GM19193 (cell line): Measurements from ENCODE around the gene SSC4D.
A peak's percentile ranks its signal among the peaks of the same experiment; 100 is the strongest.

Source experiments
- POLR2A ChIP-seq: IDR thresholded peaks from 4 replicates; pipeline ENCODE4 v1.6.1; 2011; ENCODE audit not compliant: insufficient read depth, insufficient read length; ENCODE audit errors: extremely low read depth

Gene SSC4D

DNA sequence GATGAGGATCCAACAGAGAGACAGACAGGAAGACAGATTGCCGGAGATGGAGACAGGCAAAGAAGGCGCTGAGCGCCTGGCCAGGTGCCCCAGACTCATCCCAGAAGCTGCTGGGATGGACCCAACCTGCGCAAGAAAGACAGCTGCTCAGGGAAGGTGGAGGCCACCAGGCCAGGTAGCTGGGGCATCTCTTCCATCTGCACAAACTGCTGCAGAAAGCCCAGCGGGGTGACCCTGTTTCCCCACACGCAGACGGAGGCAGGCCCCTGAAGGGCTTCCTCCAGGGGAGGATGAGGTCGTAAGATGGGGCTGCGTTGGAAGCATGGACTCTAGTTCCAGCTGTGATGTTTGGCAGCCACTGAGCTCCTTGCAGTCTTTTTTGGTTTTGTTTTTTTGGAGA lies 34.2 kb downstream of the SSC4D start:
- no peak for TF ChIP-seq POLR2A

DNA sequence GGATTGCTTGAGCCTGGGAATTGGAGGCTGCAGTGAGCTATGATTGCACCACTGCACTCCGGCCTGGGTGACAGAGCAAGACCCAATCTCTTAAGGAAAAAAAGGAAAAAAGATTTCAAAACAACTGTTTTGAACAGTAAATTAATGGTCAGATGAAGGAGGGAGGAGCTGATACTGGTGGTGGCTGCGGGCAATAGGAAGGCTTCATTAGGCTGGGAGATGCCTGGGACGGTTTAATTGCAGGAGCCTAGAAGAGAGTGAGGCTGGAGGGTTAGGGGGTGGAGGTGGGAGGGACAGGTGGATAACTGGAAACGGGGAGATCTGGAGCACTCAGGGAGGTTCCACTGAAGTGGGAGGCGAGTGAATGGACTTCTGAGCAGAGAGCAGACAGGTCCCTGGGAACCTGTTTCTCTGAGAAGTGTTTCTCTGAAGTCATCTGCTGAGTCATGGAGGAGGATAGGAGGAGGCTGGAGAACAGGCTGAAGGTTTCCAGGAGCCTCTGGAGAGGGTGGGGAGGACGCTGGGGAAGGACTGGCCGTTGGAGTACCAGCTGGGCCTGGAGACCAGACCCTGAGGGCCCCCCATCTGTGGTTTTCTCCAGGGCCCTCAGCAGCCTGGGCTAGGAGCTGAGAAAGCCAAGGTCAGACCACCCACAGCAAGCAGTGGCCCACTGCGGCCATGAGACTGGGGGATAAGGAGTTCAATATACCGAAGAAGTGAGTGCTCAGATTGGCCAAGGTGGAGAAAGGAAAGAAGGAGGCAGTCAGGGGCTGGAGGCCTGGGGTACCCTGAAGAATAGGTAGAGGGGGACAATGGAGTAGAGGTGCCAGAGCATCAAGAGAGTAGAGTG lies 36.3 kb downstream of the SSC4D start:
- TF ChIP-seq POLR2A = no peak

DNA sequence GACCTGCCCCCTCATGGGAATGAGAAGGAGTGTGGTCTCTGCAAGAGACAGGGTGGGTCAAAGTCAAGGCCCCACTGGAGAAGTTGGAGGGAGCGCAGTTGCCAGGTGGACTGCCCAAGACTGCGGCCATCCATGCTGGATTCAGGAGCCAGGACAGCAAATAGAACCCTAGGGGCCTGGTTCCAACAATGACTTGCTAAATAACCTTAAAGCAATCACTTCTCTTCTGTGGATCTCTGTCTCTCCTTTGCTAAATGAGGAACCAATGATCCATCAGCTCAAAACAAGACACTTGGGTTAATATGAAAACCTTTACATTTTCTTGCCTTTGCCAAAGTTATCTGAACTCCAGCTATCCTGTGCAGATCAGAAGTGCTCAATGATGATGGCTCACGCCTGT lies 38.1 kb downstream of the SSC4D start:
- no peak for TF ChIP-seq POLR2A

DNA sequence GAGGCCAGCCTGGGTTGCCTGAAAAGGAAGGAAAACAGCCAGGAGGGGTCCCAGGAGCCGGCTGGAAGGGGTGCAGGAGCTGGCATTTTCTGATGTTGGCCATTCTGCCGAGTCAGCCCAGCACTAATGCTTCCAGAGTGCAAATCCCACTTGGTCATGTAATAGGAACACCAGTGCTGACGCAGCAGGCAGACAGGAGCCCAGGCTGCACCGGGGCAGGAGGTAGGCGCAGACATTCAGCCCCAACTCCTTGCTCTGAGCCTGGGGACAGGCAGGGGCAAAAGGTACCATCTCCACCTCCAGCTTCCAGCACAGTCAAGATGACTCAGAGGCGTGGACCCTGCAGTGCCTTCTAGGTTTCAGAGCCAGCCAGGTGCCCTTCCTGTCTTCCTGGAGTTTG lies 40.5 kb downstream of the SSC4D start:
- TF ChIP-seq POLR2A = no peak

DNA sequence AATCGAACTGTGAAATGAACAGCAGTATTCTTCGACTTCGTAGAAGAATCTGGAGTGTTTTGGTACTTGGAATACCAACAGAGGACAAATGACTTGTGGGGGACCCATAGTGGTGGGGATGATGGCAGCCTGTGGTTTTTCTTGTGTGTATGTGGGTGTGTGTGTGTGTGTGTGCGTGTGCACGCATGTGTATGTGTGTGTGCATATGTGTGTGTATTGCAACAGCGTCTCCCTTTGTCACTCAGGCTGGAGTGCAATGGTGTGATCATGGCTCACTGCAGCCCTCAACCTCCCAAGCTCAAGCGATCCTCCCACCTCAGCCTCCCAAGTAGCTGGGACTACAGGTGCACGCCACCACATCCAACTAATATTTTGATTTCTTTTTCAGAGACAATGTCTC lies 41.3 kb downstream of the SSC4D start:
- TF ChIP-seq POLR2A = no peak

DNA sequence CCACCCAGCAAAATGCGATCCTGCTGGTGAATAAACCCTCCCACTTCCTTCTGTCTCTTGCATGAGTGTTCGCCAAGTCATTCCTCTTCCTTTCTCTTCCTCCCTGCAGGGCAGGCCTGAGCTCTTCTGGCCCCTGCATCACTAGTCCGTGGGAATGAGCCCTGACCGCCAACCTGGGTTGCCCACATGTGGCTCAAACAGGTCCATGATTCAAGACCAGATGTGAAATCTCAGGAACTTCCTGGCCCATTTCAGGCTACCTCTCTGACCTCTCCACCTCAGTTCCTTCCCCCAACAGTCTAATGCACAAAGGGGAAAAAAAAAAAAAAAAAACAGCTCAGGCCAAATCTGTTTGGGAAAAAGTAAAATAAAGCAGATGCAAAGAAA lies 45.3 kb downstream of the SSC4D start:
- TF ChIP-seq POLR2A = no peak

DNA sequence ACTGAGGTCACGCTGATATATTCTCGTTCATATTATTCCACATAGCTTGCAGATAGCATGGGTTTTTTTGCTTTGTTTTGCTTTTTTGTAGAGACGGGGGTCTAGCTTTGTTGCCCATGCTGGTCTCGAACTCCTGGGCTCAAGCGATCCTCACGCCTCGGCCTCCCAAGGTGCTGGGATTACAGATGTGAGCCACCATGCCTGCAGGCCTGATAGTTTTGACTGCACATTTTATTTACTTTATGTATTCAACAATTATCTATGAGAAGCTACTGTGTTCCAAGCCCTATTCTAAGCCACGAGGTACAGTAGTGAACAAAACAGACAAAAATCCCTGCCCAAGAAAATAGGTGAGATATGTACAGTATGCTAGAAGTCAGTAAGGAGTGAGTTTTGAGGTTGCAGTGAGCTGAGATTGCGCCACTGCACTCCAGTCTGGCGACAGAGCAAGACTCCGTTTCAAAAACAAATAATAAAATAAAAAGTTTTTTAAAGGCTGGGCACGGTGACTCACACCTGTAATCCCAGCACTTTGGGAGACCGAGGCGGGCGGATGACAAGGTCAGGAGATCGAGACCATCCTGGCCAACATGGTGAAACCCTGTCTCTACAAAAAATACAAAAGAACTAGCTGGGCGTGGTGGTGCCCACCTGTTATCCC lies 49.4 kb downstream of the SSC4D start:
- no peak for TF ChIP-seq POLR2A

DNA sequence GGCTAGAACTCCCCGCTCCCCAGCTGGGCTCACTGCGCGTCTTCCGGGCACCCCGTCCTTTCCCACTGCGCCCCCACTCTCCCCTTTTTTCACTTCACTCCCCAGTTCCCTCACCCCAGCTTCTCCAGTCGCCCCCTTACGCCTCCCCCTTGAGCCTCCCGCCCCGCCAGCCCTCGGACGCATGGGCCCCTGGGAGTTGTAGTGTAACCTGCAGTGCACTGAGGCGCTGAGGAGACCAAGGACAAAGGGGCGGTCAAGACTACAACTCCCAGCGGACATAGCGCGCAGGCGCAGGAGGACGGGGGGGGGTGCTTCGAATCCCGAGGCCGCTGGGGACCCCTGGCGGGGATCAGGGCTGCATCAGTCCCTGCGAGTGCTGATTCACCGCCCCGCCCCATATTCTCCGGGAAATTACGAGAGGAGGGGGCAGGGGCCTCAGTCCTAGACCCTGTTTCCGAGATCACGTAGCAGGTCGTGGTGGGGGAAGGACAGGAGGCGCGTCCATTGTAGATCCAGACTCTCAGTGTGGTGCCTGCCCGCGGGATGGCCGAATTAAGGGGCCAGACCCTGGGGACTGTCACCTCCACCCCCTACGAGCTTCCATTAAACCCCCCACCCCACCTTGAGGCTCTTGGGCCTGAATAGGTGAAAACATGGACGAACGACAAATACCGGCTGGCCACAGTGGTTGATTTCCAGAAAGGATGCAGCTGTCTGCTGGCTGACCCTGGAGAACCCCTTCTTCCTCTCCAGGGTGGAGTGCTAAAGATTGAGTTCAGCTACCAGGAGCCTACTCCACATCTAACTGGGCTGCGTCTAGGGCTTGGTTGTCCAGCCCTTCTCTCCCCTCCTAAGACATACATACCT lies 50.2 kb downstream of the SSC4D start:
- TF ChIP-seq POLR2A = peak; percentile 43

DNA sequence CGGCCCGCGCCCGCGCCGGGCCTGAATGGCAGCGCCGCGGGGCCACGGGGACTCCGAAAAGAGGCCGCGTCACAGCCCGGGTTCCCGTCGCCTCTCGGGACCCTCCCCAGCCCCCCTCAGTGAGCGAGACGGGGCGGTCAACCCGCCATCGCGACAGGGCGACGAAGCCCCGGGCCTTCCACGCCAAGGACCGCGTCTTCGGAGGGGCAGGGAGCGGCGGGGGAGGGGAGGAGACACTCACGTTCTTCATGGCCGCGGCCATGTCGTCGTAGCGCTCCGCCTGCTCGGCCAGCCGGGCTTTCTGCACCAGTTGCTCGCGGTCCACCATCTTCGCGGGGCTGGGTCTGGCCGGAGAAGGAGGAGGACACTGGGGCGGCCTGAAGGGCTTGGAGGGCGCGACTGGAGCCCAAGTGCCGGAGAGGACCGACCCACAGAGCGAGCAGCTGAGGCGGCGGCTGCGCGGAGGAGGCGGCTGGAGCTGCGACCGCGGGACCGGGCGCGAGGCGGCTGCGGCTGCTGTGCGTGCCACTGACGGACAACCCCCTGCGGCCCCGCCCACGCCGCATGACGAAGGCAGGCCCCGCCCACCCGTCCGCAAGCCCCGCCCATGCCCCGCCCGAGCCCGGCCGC lies 50.9 kb downstream of the SSC4D start, which contains the start of gene YWHAG:
Gene YWHAG, minus strand, starts transcription at position 511 of the 630 bp plus-strand sequence. Its CDS starts 183 bp downstream, at position 328.
- peak; percentile 96 for TF ChIP-seq POLR2A

DNA sequence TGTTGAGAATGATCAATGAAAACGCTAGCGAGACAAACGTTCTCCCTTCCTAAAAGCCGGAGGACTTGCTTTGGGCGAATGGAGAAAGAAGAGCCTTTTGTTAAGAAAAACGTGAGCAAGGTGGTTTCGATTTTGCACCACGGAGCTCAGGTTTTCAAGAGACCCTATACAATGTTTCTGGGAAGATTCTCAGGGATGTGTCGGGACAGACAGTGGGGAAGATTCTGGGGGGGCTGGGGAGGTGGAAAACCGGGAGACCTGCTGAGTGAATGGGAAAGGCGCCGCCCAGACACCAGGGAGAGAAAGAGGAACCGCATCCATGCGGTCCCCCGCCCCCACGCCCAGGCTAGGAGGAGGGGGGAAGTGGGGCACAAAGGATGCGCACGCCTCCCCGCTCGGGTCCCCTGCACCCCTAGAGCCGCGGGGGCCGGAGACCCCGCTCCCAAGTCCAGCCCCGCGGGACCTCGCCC lies 51.5 kb downstream of the SSC4D start:
- no peak for TF ChIP-seq POLR2A

DNA sequence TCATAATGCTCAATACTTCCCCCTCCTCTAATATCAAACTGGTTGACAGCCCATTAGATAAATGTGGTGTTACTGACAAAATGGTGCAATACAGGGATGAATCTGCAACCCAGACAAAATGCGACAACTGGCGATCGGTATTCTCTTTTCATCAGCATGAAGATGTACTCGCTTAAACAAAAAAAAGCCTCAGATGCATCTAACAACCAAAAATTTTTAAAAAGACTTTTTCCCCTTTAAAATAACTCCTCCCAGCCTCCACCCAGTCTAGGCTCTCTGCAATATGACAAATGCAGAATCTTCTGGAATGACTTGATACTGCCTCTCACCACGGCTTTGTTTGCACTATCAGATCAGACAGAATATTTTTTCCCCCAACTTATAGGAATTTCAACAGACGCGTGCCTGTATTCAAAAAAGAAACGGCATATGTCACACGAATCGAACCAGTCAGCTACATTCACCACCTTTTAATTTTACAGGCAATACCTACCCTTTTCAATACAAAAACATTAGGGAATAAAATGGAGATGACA lies 52.0 kb downstream of the SSC4D start:
- no peak for TF ChIP-seq POLR2A

DNA sequence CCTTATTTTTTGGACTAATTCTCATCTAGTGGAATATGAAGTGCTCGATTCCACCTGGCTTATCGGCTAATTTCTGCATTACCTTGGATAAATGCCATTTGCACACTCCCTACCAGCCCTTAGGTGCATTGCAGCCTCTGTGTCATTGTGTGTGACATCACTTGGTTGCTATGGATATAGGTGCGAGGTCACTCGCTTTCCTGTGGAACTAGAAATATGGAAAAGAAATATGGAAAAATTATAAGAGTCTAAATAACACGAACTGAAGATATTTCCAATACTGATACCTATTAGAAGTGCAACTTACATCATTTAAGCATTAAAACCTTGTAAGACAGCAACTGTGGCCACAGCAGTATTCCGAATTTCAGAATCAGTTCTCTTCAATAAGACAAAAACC lies 52.7 kb downstream of the SSC4D start:
- no peak for TF ChIP-seq POLR2A

DNA sequence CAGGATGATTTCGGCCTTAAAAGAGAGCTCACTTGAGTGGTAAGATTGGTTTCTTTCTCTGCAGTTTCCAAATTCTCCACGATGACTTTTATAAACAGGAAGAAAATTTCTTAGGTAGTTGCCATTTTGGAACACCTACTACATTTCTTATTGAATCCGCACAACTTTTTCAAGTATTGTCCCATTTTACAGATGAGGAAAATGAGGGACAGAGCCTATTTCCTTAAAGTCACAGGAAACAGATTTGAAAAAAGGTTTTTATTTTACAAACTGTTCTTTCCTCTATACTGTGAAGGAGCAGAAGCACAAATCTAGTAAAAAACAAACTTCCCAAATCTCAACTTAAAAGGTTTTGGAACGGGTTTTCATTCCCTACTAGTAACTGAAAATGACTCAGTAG lies 53.4 kb downstream of the SSC4D start:
- no peak for TF ChIP-seq POLR2A

DNA sequence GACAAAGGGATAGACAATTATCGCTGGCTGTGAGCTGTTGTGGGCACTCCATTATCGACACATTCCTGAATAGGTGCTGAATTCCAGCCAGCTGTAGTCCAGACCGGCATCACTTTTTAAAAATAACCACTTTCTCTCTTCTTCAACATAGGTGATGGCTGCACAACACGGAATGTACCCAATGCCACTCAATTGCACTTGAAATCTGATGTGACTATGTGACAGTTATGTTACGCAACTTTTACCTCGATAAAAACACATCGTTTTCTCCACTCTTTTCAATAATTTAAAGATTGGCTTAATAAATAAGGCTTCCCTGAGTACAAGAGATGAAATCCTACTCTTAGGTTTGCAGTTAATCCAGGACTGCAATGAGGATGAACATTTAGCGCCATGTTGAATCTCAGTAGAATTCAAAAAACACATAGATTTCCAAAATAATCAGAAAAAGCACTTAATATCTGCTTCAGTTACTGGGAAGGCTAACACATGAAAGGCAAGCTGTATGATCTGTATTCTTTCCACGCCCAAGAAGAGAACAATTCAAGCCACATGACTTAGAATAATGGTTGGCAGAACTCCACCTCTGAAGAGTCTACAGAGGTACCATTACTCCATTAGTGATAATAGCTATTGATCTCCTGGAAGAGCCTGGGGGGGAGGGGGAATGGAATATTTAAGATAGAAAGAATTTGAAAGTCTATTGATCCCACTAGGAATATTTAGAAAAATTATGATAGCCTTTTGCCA lies 54.3 kb downstream of the SSC4D start:
- no peak for TF ChIP-seq POLR2A
